ENCODE data around the gene ATM.

ATM gene

GRCh38 chr11:108206969-108207682, 15.7 kb upstream of the ATM start:
- H3K4me3 ChIP-seq (ENCODE audit: low read length) = no peak overlapping the region
- peaks cover 43% of the 10 kb centered on the region for H3K36me3 ChIP-seq (ENCODE audit: insufficient read depth, low read length)
- H3K9me3 ChIP-seq (replicated peaks; ENCODE audit: low read length) = peaks cover 9% of the 10 kb centered on the region
- H3K9ac ChIP-seq (ENCODE audit: low read depth, low read length) = no peak overlapping the region
- no peaks in the 10 kb centered on the region for H3K27me3 ChIP-seq (ENCODE audit: control insufficient read depth, insufficient read depth, low read length)
- no peaks in the 10 kb centered on the region for H3K4me1 ChIP-seq (ENCODE audit: control insufficient read depth, insufficient read depth, low read length)
- no peak overlapping the region for H3K4me2 ChIP-seq (ENCODE audit: low read length)

- no peaks in the 10 kb centered on the region for H3K4me1 ChIP-seq (ENCODE audit: control insufficient read depth, insufficient read depth, low read length)
- H3K36me3 ChIP-seq (ENCODE audit: insufficient read depth, low read length) = peaks cover 43% of the 10 kb centered on the region
- H3K9ac ChIP-seq (ENCODE audit: low read depth, low read length) = no peak overlapping the region
- H3K4me3 ChIP-seq (ENCODE audit: low read length) = no peak overlapping the region
- H3K9me3 ChIP-seq (replicated peaks; ENCODE audit: low read length) = peaks cover 9% of the 10 kb centered on the region
- no peaks in the 10 kb centered on the region for H3K27me3 ChIP-seq (ENCODE audit: control insufficient read depth, insufficient read depth, low read length)
- no peak overlapping the region for H3K4me2 ChIP-seq (ENCODE audit: low read length)
Measured at GRCh38 chr11:108207683-108208060, 15.2 kb upstream of the ATM start.

- Histone ChIP-seq H3K27me3 (ENCODE audit: control insufficient read depth, insufficient read depth, low read length) (no peaks in the 10 kb centered on the region), H3K4me1 (ENCODE audit: control insufficient read depth, insufficient read depth, low read length) (no peaks in the 10 kb centered on the region), H3K4me3 (ENCODE audit: low read length) (no peak overlapping the region), H3K9ac (ENCODE audit: low read depth, low read length) (no peak overlapping the region), H3K9me3 (replicated peaks; ENCODE audit: low read length) (peaks cover 9% of the 10 kb centered on the region), H3K4me2 (ENCODE audit: low read length) (no peak overlapping the region), H3K36me3 (ENCODE audit: insufficient read depth, low read length) (peaks cover 39% of the 10 kb centered on the region)
Measured at GRCh38 chr11:108210441-108210840, 12.4 kb upstream of the ATM start.

- Histone ChIP-seq H3K9ac (ENCODE audit: low read depth, low read length) (no peak overlapping the region), H3K9me3 (replicated peaks; ENCODE audit: low read length) (no peaks in the 10 kb centered on the region), H3K4me3 (ENCODE audit: low read length) (no peak overlapping the region), H3K4me1 (ENCODE audit: control insufficient read depth, insufficient read depth, low read length) (peaks cover 9% of the 10 kb centered on the region), H3K36me3 (ENCODE audit: insufficient read depth, low read length) (peaks cover 19% of the 10 kb centered on the region), H3K4me2 (ENCODE audit: low read length) (no peak overlapping the region), H3K27me3 (ENCODE audit: control insufficient read depth, insufficient read depth, low read length) (no peaks in the 10 kb centered on the region)
Measured at GRCh38 chr11:108213784-108214183, 9.1 kb upstream of the ATM start.

- Histone ChIP-seq H3K4me3 (ENCODE audit: low read length) (no peak overlapping the region), H3K27me3 (ENCODE audit: control insufficient read depth, insufficient read depth, low read length) (no peaks in the 10 kb centered on the region), H3K36me3 (ENCODE audit: insufficient read depth, low read length) (peaks cover 4% of the 10 kb centered on the region), H3K9ac (ENCODE audit: low read depth, low read length) (no peak overlapping the region), H3K4me1 (ENCODE audit: control insufficient read depth, insufficient read depth, low read length) (peaks cover 25% of the 10 kb centered on the region), H3K9me3 (replicated peaks; ENCODE audit: low read length) (no peaks in the 10 kb centered on the region), H3K4me2 (ENCODE audit: low read length) (no peak overlapping the region)
Measured at GRCh38 chr11:108216988-108217387, 5.9 kb upstream of the ATM start.

- no peak overlapping the region for H3K4me3 ChIP-seq (ENCODE audit: low read length)
- H3K9me3 ChIP-seq (replicated peaks; ENCODE audit: low read length) = no peaks in the 10 kb centered on the region
- H3K27me3 ChIP-seq (ENCODE audit: control insufficient read depth, insufficient read depth, low read length) = no peaks in the 10 kb centered on the region
- H3K4me2 ChIP-seq (ENCODE audit: low read length) = no peak overlapping the region
- peaks cover 25% of the 10 kb centered on the region for H3K4me1 ChIP-seq (ENCODE audit: control insufficient read depth, insufficient read depth, low read length)
- no peak overlapping the region for H3K9ac ChIP-seq (ENCODE audit: low read depth, low read length)
- peaks cover 3% of the 10 kb centered on the region for H3K36me3 ChIP-seq (ENCODE audit: insufficient read depth, low read length)
Measured at GRCh38 chr11:108218455-108218854, 4.4 kb upstream of the ATM start.

- Histone ChIP-seq H3K9me3 (replicated peaks; ENCODE audit: low read length) (no peaks in the 10 kb centered on the region), H3K4me1 (ENCODE audit: control insufficient read depth, insufficient read depth, low read length) (peaks cover 28% of the 10 kb centered on the region), H3K9ac (ENCODE audit: low read depth, low read length) (no peak overlapping the region), H3K36me3 (ENCODE audit: insufficient read depth, low read length) (peaks cover 3% of the 10 kb centered on the region), H3K4me2 (ENCODE audit: low read length) (no peak overlapping the region), H3K4me3 (ENCODE audit: low read length) (no peak overlapping the region), H3K27me3 (ENCODE audit: control insufficient read depth, insufficient read depth, low read length) (no peaks in the 10 kb centered on the region)
Measured at GRCh38 chr11:108218912-108219783, 3.7 kb upstream of the ATM start.

GRCh38 chr11:108220721-108221336, 2.0 kb upstream of the ATM start:
- Histone ChIP-seq H3K27me3 (ENCODE audit: control insufficient read depth, insufficient read depth, low read length) (no peaks in the 10 kb centered on the region), H3K4me2 (ENCODE audit: low read length) (peak overlapping the region; percentile 82), H3K4me3 (ENCODE audit: low read length) (peak overlapping the region; percentile 94), H3K4me1 (ENCODE audit: control insufficient read depth, insufficient read depth, low read length) (peaks cover 42% of the 10 kb centered on the region), H3K36me3 (ENCODE audit: insufficient read depth, low read length) (peaks cover 3% of the 10 kb centered on the region), H3K9ac (ENCODE audit: low read depth, low read length) (peak overlapping the region; percentile 92), H3K9me3 (replicated peaks; ENCODE audit: low read length) (no peaks in the 10 kb centered on the region)

- peak overlapping the region; percentile 94 for H3K4me3 ChIP-seq (ENCODE audit: low read length)
- peak overlapping the region; percentile 92 for H3K9ac ChIP-seq (ENCODE audit: low read depth, low read length)
- H3K4me2 ChIP-seq (ENCODE audit: low read length) = peak overlapping the region; percentile 82
- no peaks in the 10 kb centered on the region for H3K27me3 ChIP-seq (ENCODE audit: control insufficient read depth, insufficient read depth, low read length)
- peaks cover 42% of the 10 kb centered on the region for H3K4me1 ChIP-seq (ENCODE audit: control insufficient read depth, insufficient read depth, low read length)
- H3K9me3 ChIP-seq (replicated peaks; ENCODE audit: low read length) = no peaks in the 10 kb centered on the region
- H3K36me3 ChIP-seq (ENCODE audit: insufficient read depth, low read length) = peaks cover 3% of the 10 kb centered on the region
Measured at GRCh38 chr11:108221371-108221770, 1.5 kb upstream of the ATM start.

- Histone ChIP-seq H3K4me3 (ENCODE audit: low read length) (peak overlapping the region; percentile 94), H3K4me1 (ENCODE audit: control insufficient read depth, insufficient read depth, low read length) (peaks cover 39% of the 10 kb centered on the region), H3K36me3 (ENCODE audit: insufficient read depth, low read length) (peaks cover 3% of the 10 kb centered on the region), H3K27me3 (ENCODE audit: control insufficient read depth, insufficient read depth, low read length) (no peaks in the 10 kb centered on the region), H3K9ac (ENCODE audit: low read depth, low read length) (peak overlapping the region; percentile 92), H3K9me3 (replicated peaks; ENCODE audit: low read length) (no peaks in the 10 kb centered on the region), H3K4me2 (ENCODE audit: low read length) (peak overlapping the region; percentile 82)
Measured at GRCh38 chr11:108221911-108222573, 825 bp upstream of the ATM start.

All from skeletal muscle satellite cell (primary cell).